Pancreas (tissue), 10 donors: ENCODE data around the gene SSNA1. TPM values are rescaled to one million over a fixed set of nuclear protein-coding genes. Genes with fewer than 3 reads are reported as not detected.

Experiments used
- ATAC-seq, 4 donors: fragments of 200-7000 bp; cut with Tn5 transposase; one replicate each; pipeline versions ENCODE4 v1.8.0 to v1.9.1; 2020; ENCODE audit warnings: mild to moderate bottlenecking in 4 of 4, moderate library complexity in 4 of 4
- DNase-seq, 6 donors: peaks; one replicate each; pipeline ENCODE4 v3.0.0-alpha.2; 2020
- FAIRE-seq: peaks from 2 replicates; lab custom pipeline; 2012; peaks lifted over from hg19 to GRCh38; lab: Jason Lieb, UNC
- H3K27ac ChIP-seq, 4 donors: fragments of 200-600 bp; sonication (generic); 1 replicate in 3 of 4; 2 replicates in 1 of 4; pipeline versions ENCODE4 v1.5.0 to v1.8.0; 2020
- H3K27me3 ChIP-seq, 4 donors: fragments of 200-600 bp; one replicate each; pipeline ENCODE4 v1.8.0; 2021
- H3K36me3 ChIP-seq, 3 donors: fragments of 200-600 bp; sonication (generic) in 1 of 3; one replicate each; pipeline versions ENCODE4 v1.5.0 to v1.8.0; 2020 to 2021
- H3K4me1 ChIP-seq, 3 donors: fragments of 200-600 bp; one replicate each; pipeline ENCODE4 v1.8.0; 2021
- H3K4me3 ChIP-seq, 4 donors: fragments of 200-600 bp; sonication (generic) in 2 of 4; one replicate each; pipeline versions ENCODE4 v1.5.0 to v1.8.0; 2020 to 2021
- H3K9me3 ChIP-seq, 4 donors: fragments of 200-600 bp; one replicate each; pipeline ENCODE4 v1.8.0; 2021
- CTCF ChIP-seq, 4 donors: fragments of 200-600 bp; sonication (generic) in 3 of 4; IDR thresholded peaks; one replicate each; pipeline versions ENCODE4 v1.5.0 to v1.8.0; 2021; ENCODE audit warnings: antibody characterized with exemption in 4 of 4
- WGBS, 2 donors: extraction: QIAGEN DNeasy Blood & Tissue Kit; methylation state at CpG; one replicate each; pipeline ENCODE4 v1.1.7; 2013; 5-methylcytosine and 5-hydroxymethylcytosine counted together
- intact Hi-C, 3 donors: fragments of 100-400 bp; cut with DNase I; formaldehyde crosslinking; loops; one replicate each; pipeline versions ENCODE4 v1.11.1 to v1.14.2; 2022
- polyA plus RNA-seq, 2 donors: library from polyadenylated mRNA; stranded (reverse); fragments of 200-250 nt; gene quantifications; one replicate each; pipeline ENCODE4 v1.2.3, GENCODE V29; 2013
- total RNA-seq, 6 donors: library from RNA; stranded (reverse); fragmentation: NEBNext Ultra II Directional in 4 of 6; extraction: Animal tissue kit (Norgen Biotek cat#: 25700) in 4 of 6; gene quantifications; one replicate each; pipeline versions ENCODE4 v1.2.1 to v1.2.4, GENCODE V29; 2021 to 2023
- donor health status: healthy with polysubstance abuse.
- donor health status: DM: no; HTN: no; CAD: no; lungs with moderate emphysema.
- donor health status: DM: no; HTN: no; CAD: no.
- donor health status: control.
- donor health status: control.
- donor health status: Bipolar disorder and iron deficiency.
- donor health status: DM: yes; HTN: yes; CAD: no.
- donor health status: DM: no; HTN: no; CAD: no.
- donor health status: DM: no; HTN: no; CAD: no.
- donor health status: DM: yes; HTN: yes; CAD: no.

SSNA1 gene
- total RNA-seq, result 10 to 100 TPM; 30.8 to 45.2 (median 38.3) TPM
- polyA plus RNA-seq, result 10 to 100 TPM; 67.4 to 81.0 TPM

- DNase-seq (peak; percentile 90 to 99 (median 96)), FAIRE-seq (no peak)
- 0% methylated on average over 80 to 98 of the region's 98 CpGs for WGBS, 2 donors
These were observed at the start of gene SSNA1, which contains the start of gene ANAPC2 for GRCh38 chr9:137188490-137189296. TSS of gene SSNA1 (plus strand) at chr9:137188676. CDS start at chr9:137188727, 51 bp downstream. TSS of gene ANAPC2 (minus strand) at chr9:137188560. CDS start at chr9:137188532, 28 bp downstream.

GRCh38 chr9:137138722-137139467 is 49.6 kb upstream of the SSNA1 start, which contains the start of gene GRIN1:
TSS of gene GRIN1 (plus strand) at chr9:137139154. CDS start at chr9:137139487, 333 bp downstream.
- no peak within 1 kb of the TSS for H3K27ac ChIP-seq
- H3K4me1 ChIP-seq, result peaks cover 0 to 3% (median 0%) of the 10 kb centered on the region in 3 donors
- FAIRE-seq, result no peak
- H3K27me3 ChIP-seq, result peaks cover 0 to 7% (median 4%) of the 10 kb centered on the region in 4 donors
- no peak for TF ChIP-seq CTCF (IDR thresholded peaks at IDR 0.05)
- H3K36me3 ChIP-seq, result no peaks in the 10 kb centered on the region
- no peaks in the 10 kb centered on the region for H3K9me3 ChIP-seq
- DNase-seq, result peak in 4 of 6 donors; percentile 44 to 80 (median 71)
- 5 to 7% methylated on average over 41 to 104 of the region's 104 CpGs for WGBS, 2 donors
- intact Hi-C loops, result no loop called here
- H3K4me3 ChIP-seq, result peak within 1 kb of the TSS in 1 of 4 donors; percentile 28
- peak; percentile 78 to 94 (median 86) for ATAC-seq

More at GRCh38 chr9:137188490-137189296, at the start of gene SSNA1, which contains the start of gene ANAPC2:
- Histone ChIP-seq H3K4me1 (peaks cover 30 to 50% (median 35%) of the 10 kb centered on the region in 3 donors), H3K4me3 (peak within 1 kb of the TSS; percentile 86 to 97 (median 89)), H3K36me3 (peaks cover 0 to 16% (median 5%) of the 10 kb centered on the region in 3 donors), H3K9me3 (no peaks in the 10 kb centered on the region), H3K27me3 (no peaks in the 10 kb centered on the region), H3K27ac (peak within 1 kb of the TSS; percentile 86 to 97 (median 92))
- peak; percentile 82 to 87 (median 86) for ATAC-seq
- intact Hi-C loops, result loop anchor here in 1 of 3 donors (5.0 kb wide), 1 partner anchor 71 kb away; no protein-coding TSS in a partner anchor
- peak in 1 of 4 donors; percentile 14 for TF ChIP-seq CTCF (IDR thresholded peaks at IDR 0.05)

- WGBS, 2 donors, result 26 to 28% methylated on average over 27 to 37 of the region's 37 CpGs
- H3K4me3 ChIP-seq, result no peak overlapping the region
These were observed 48.9 kb upstream of the SSNA1 start for GRCh38 chr9:137139468-137140150.

More at GRCh38 chr9:137139468-137140150, 48.9 kb upstream of the SSNA1 start:
- FAIRE-seq, result no peak
- Histone ChIP-seq H3K27me3 (peaks cover 0 to 7% (median 4%) of the 10 kb centered on the region in 4 donors), H3K27ac (no peak overlapping the region), H3K4me1 (peaks cover 0 to 3% (median 0%) of the 10 kb centered on the region in 3 donors), H3K36me3 (no peaks in the 10 kb centered on the region), H3K9me3 (no peaks in the 10 kb centered on the region)
- intact Hi-C loops, result no loop called here
- no peak for ATAC-seq
- no peak for TF ChIP-seq CTCF (IDR thresholded peaks at IDR 0.05)
- peak in 1 of 6 donors; percentile 69 for DNase-seq
